IPS-18a (cell line): ENCODE results near the gene NEK8.
"Not testable (repeated sequence)": the region's sequence is repeated elsewhere in the genome, so short reads cannot be mapped to it uniquely, and the experiment has no call there.

ENCODE experiments used
- H3K27ac ChIP-seq: one replicate; pipeline ENCODE4 v1.5.1; 2013; ENCODE audit warnings: low read length
- H3K27me3 ChIP-seq: one replicate; pipeline ENCODE4 v1.6.1; 2013; ENCODE audit warnings: mild to moderate bottlenecking, low read length; ENCODE audit not compliant: control insufficient read depth, insufficient read depth
- H3K36me3 ChIP-seq: one replicate; pipeline ENCODE4 v1.6.1; 2013; ENCODE audit warnings: low read depth, low read length; ENCODE audit not compliant: control insufficient read depth
- H3K4me1 ChIP-seq: one replicate; pipeline ENCODE4 v1.6.1; 2013; ENCODE audit warnings: low read depth, low read length; ENCODE audit not compliant: control insufficient read depth
- H3K4me3 ChIP-seq: one replicate; pipeline ENCODE4 v1.5.1; 2013; ENCODE audit warnings: low read length
- H3K9ac ChIP-seq: one replicate; pipeline ENCODE4 v1.6.1; 2013; ENCODE audit warnings: mild to moderate bottlenecking, low read length, moderate library complexity
- H3K9me3 ChIP-seq: one replicate; pipeline ENCODE4 v1.6.1; 2013; ENCODE audit warnings: low read depth, low read length; ENCODE audit not compliant: control insufficient read depth

The NEK8 gene

GRCh38 chr17:28712032-28712704 lies 16.4 kb upstream of the NEK8 start:
- H3K27me3 ChIP-seq: no peaks in the 10 kb centered on the region
- H3K9me3 ChIP-seq: no peaks in the 10 kb centered on the region
- H3K9ac ChIP-seq: peak overlapping the region; percentile 87
- peaks cover 26% of the 10 kb centered on the region for H3K36me3 ChIP-seq
- H3K4me3 ChIP-seq: peak overlapping the region; percentile 84
- H3K27ac ChIP-seq: peak overlapping the region; percentile 88
- peaks cover 18% of the 10 kb centered on the region for H3K4me1 ChIP-seq

DNA sequence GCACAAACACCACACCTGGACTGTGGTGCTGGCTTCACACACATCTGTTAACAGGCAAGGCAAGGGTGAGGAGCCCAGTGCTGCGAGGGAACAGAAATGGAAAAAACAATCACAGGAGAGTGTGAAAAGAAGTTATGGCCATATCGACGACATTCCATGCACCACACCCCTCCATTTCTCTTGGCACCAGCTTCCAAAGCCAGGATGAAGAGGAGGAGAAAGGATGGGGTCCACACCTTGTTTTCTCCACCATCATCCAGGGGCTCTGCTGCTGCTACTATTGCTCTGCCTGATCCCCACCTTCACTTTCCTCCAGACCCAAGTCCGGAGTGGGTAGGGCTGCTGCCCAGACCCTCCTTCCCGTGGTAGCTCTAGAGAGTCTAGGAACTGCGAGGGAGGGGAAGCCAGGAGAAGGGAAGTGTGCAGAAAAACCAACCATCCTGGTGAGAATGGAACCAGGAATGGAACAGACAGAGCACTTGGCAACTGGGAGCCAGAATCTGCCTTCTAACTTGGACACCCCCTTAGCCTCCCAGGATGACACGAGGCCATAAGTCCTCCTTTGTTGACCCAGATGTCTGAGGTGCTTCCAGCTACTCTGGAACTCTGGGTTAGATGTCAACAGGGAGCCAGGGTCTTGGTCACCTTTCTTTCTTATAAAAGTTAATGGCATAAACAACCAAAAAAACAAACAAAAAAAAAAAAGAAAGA lies 15.7 kb upstream of the NEK8 start:
- Histone ChIP-seq H3K4me1 (peaks cover 18% of the 10 kb centered on the region), H3K27ac (no peak overlapping the region), H3K36me3 (peaks cover 26% of the 10 kb centered on the region), H3K4me3 (peak overlapping the region; percentile 84), H3K9me3 (no peaks in the 10 kb centered on the region), H3K9ac (no peak overlapping the region), H3K27me3 (no peaks in the 10 kb centered on the region)

DNA sequence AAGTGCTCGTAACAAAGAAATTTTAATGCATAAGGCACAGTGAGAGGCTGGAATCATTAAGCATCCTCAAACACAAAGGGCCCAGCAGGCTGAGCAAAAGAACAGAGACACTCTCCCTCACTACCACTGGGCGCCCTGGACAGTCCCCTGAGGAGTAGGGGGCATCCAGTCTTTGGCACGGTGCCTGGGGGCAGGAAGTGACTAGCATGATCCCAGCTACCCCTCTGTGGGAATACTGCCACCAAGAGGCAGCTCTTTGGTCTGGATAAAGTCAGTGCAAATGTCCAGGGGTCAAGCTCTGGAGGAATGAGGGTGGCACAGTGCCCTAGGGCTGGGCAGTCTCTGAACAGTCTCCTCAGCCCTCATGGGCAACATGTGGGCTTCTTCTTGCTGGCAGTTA lies 14.3 kb upstream of the NEK8 start:
- Histone ChIP-seq H3K4me1 (peaks cover 24% of the 10 kb centered on the region), H3K9me3 (no peaks in the 10 kb centered on the region), H3K27ac (no peak overlapping the region), H3K27me3 (no peaks in the 10 kb centered on the region), H3K36me3 (peaks cover 26% of the 10 kb centered on the region), H3K4me3 (no peak overlapping the region), H3K9ac (no peak overlapping the region)

- peaks cover 26% of the 10 kb centered on the region for H3K36me3 ChIP-seq
- no peak overlapping the region for H3K27ac ChIP-seq
- no peak overlapping the region for H3K9ac ChIP-seq
- H3K4me3 ChIP-seq: no peak overlapping the region
- no peaks in the 10 kb centered on the region for H3K9me3 ChIP-seq
- H3K4me1 ChIP-seq: peaks cover 24% of the 10 kb centered on the region
- H3K27me3 ChIP-seq: no peaks in the 10 kb centered on the region
These were observed 13.4 kb upstream of the NEK8 start for GRCh38 chr17:28715217-28715616.

DNA sequence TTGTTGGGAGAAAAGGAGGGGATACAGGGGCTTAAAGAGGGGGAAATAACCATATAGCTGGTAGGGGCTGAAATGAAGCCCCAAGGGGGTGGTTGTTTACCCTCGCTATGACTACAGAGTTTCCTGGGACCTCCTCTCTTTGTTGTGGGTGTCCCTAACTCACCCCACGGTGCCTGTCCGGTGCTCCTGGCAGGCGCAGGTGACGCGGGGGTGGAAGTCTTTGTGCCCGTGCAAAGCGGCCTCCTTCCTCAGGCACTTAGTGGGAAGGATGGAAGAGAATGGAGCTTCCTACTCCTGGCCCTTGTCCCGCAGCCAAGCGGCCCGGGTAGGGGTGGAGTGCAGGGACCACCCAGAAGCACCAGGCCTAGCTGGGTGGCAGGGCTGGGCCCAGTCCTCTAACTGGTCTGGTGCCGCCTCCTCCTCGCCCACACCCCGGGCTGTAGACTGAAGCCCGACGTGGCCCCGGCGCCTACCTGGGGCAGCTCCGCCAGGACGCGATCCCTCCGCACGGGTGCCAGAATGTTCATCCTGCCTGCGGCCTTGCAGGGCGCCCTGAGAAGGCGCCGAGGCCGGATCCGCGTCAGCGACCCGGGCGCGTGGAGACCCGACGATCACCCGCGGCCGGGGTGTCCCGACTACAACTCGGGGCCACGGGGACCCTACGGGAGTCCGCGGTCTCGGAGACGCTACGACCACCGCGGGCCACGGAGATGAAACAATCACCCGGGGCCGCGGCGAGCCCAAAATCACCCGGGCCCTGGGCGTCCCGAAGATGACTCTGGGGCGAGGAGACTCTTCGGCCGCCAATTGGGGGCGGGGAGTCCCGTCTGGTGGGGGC lies 11.6 kb upstream of the NEK8 start:
- H3K4me3 ChIP-seq: peak overlapping the region; percentile 91
- peaks cover 39% of the 10 kb centered on the region for H3K36me3 ChIP-seq
- peak overlapping the region; percentile 90 for H3K9ac ChIP-seq
- peaks cover 32% of the 10 kb centered on the region for H3K4me1 ChIP-seq
- no peaks in the 10 kb centered on the region for H3K27me3 ChIP-seq
- H3K9me3 ChIP-seq: no peaks in the 10 kb centered on the region
- peak overlapping the region; percentile 71 for H3K27ac ChIP-seq

DNA sequence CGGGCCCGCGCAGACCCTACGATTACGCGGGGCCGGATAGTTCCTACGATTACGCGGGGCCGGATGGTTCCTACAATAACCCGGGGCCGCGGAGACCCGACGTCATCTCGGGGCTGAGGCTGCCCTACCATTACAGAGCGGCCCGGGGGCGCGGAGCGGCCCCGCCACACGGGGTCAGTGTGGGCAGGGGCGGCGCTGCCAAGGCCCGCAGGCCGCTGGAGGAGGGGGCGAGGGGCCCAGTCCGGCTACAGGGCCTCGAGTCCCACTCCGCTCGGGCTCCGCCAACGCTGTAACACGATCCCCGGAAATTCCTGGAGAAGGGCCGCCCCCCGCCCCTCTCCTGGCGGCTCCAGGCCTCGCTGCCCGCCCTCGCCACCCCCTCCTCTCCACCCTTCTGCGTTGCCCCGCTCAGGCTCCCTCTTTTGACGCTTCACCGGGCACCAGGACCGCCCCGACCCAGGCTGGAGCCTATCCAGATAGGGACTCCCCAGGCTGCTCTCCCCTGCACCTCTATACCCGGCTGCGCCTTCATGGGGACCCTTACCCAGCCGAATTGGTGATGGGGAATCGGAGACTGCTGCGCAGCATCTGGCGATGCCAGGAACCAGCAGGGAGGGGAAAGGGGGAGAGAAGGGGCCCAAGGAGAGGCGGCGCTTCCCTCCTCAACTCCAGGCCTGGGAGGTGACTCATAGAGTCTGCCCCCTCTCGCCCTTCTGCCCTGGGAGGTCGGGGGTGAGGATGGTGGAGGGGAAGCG lies 10.8 kb upstream of the NEK8 start, which contains the start of gene RAB34:
Gene RAB34 (minus strand): TSS at position 291 of the 755 bp plus-strand sequence. CDS start 602 bp downstream, outside the sequence.
- peaks cover 46% of the 10 kb centered on the region for H3K36me3 ChIP-seq
- peak within 1 kb of the TSS; percentile 90 for H3K9ac ChIP-seq
- H3K4me3 ChIP-seq: peak within 1 kb of the TSS; percentile 91
- peaks cover 32% of the 10 kb centered on the region for H3K4me1 ChIP-seq
- no peaks in the 10 kb centered on the region for H3K27me3 ChIP-seq
- H3K27ac ChIP-seq: peak within 1 kb of the TSS; percentile 83
- no peaks in the 10 kb centered on the region for H3K9me3 ChIP-seq

DNA sequence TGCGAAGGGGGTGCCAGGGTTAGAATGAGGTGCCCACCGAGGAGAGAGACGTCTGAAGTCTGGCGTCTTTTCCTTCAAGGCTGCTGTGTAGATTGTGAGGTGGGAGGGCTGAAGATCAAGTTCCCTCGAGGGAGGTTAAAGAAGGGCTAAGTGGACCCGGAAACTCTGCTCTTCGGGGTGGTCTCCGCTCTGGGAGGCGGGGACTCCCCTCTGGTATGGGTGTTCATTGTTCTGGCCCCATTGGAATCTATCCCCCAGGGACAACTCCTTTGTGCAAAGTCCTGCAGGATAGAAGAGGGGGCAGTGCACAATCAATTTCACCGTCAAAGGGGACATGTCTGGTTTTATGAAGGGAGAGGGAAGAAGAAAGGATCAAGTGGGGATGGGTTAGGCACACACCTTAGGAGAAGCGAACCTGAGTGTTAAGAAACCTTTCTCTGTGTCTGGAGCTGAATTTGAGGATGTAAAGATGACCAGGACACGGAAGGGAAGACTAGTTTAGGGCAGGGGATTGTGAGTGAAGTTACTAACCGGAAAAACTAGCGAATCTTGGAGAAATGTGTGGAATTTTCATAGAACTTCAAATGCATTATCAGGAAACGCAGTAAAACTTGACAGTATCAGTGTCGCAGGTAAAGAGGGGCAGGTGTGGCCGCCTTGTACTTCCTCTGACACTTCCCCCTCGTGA lies 10.1 kb upstream of the NEK8 start:
- Histone ChIP-seq H3K4me3 (peak overlapping the region; percentile 91), H3K27me3 (no peaks in the 10 kb centered on the region), H3K36me3 (peaks cover 49% of the 10 kb centered on the region), H3K4me1 (peaks cover 31% of the 10 kb centered on the region), H3K27ac (peak overlapping the region; percentile 83), H3K9me3 (no peaks in the 10 kb centered on the region), H3K9ac (peak overlapping the region; percentile 74)

DNA sequence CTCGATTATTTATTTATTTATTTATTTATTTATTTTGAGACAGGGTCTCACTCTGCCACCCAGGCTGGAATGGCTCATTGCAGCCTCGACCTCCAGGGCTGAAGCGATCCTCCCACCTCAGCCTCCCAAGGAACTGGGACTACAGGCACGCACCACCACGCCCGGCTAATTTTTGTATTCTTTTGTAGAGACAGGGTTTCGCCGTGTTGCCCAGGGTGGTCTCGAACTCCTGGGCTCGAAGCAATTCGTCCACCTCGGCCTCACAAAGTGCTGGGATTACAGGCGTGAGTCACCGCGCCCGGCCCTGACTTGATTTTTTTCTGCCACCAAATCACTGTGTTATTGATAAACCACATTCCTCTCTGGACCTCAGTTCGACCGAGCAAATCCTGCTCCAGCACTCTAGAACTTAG lies 9.6 kb upstream of the NEK8 start:
- Histone ChIP-seq H3K9me3 (no peaks in the 10 kb centered on the region), H3K27ac (peak overlapping the region; percentile 89), H3K4me3 (peak overlapping the region; percentile 91), H3K4me1 (peaks cover 31% of the 10 kb centered on the region), H3K36me3 (peaks cover 48% of the 10 kb centered on the region), H3K9ac (peak overlapping the region; percentile 94), H3K27me3 (no peaks in the 10 kb centered on the region)

DNA sequence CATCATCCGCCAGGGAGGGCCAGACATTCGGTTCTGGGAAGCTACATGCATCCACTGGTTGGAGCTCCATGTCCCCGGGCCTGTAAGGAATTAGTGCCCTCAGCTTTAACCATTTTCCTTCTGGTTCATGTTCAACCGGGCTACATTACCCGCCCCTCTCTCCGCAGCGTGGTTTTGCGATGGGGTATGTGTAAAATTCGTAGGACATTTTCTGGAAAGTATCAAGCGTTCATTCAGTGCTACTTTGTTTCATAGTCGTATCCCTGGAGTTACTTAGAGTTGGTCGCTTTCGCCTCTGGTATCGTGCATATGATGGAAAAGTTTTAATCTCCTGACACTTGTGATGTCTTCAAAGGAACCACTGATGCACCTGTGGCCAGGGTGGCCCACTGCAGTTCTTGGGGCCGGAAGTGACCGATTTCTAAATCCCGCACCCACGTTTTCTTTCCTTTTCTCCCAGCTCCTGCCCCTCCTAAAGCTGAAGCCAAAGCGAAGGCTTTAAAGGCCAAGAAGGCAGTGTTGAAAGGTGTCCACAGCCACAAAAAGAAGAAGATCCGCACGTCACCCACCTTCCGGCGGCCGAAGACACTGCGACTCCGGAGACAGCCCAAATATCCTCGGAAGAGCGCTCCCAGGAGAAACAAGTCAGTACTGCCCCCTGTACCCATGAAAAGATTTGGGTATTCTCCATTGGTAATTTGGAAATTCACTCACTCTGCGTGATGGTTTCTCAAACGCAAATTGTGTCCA lies 8.2 kb upstream of the NEK8 start:
- Histone ChIP-seq H3K9me3 (no peaks in the 10 kb centered on the region), H3K4me1 (peaks cover 37% of the 10 kb centered on the region)

DNA sequence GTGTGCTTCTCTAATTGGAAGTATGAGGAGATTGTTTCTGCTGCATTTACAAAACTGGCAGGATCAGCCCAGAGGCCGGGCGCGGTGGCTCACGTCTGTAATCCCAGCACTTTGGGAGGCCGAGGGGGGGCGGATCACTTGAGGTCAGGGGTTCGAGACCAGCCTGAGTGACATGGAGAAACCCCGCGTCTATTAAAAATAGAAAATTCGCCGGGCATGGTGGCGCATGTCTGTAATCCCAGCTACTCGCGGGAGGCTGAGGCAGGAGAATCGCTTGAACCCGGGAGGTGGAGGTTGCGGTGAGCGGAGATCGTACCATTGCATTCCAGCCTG lies 7.6 kb upstream of the NEK8 start:
- H3K4me1 ChIP-seq: peaks cover 36% of the 10 kb centered on the region
- H3K9me3 ChIP-seq, H3K27me3 ChIP-seq: not testable (repeated sequence)
- H3K27ac ChIP-seq: peak overlapping the region; percentile 89
- peak overlapping the region; percentile 91 for H3K4me3 ChIP-seq
- peaks cover 44% of the 10 kb centered on the region for H3K36me3 ChIP-seq
- peak overlapping the region; percentile 94 for H3K9ac ChIP-seq

More for the DNA sequence above, 8.2 kb upstream of the NEK8 start:
- H3K27me3 ChIP-seq: no peaks in the 10 kb centered on the region
- peak overlapping the region; percentile 89 for H3K27ac ChIP-seq
- peaks cover 47% of the 10 kb centered on the region for H3K36me3 ChIP-seq
- H3K9ac ChIP-seq: peak overlapping the region; percentile 94
- H3K4me3 ChIP-seq: peak overlapping the region; percentile 91
